ENCODE results near the gene SHANK1. TPM values are rescaled to one million over a fixed set of nuclear protein-coding genes. Genes with fewer than 3 reads are reported as not detected.
"Not testable (repeated sequence)": the region's sequence is repeated elsewhere in the genome, so short reads cannot be mapped to it uniquely, and the experiment has no call there.

The SHANK1 gene
- total RNA-seq, 4 donors from 2014 or later, result 2.2 TPM; not detected in 3

GRCh38 chr19:50618379-50618778, 101.2 kb downstream of the SHANK1 start:
- intact Hi-C loops (cut with DNase I; ENCODE audit: low total_unique reads); in situ Hi-C loops (cut with MboI; ENCODE audit: low pct_ligation_motif_present in 1 of 4, low pct_unique_long_range_greater_than_20kb in 1 of 4, low sequenced_read_pairs in 3 of 4); H3K4me1 ChIP-seq; H3K27me3 ChIP-seq; H3K4me3 ChIP-seq; H3K9me3 ChIP-seq; H3K27ac ChIP-seq; H3K36me3 ChIP-seq; DNase-seq: not testable (repeated sequence)
- 87% methylated on average over 4 of the region's 5 CpGs; no CpG with 5 or more reads in 1 of the 2 donors for WGBS, 2 donors (ENCODE audit: low coverage in 1 of 2)

- in situ Hi-C loops (cut with MboI; ENCODE audit: low pct_ligation_motif_present in 1 of 4, low pct_unique_long_range_greater_than_20kb in 1 of 4, low sequenced_read_pairs in 3 of 4); intact Hi-C loops (cut with DNase I; ENCODE audit: low total_unique reads); H3K4me1 ChIP-seq; DNase-seq; H3K27ac ChIP-seq; H3K27me3 ChIP-seq; H3K4me3 ChIP-seq; H3K9me3 ChIP-seq; H3K36me3 ChIP-seq: not testable (repeated sequence)
- WGBS, 2 donors (ENCODE audit: low coverage in 1 of 2), result 78% methylated on average over 11 of the region's 11 CpGs; no CpG with 5 or more reads in 1 of the 2 donors
Measured at GRCh38 chr19:50612504-50613404, 106.8 kb downstream of the SHANK1 start.

Other genes with a start within 250 kb of the SHANK1 start
- 100 to 1,000 TPM in 1 of 4 donors, 10 to 100 TPM in 3; 50.5 to 117 (median 78.7) TPM for gene EMC10, start 243.3 kb downstream of the SHANK1 start, total RNA-seq
- gene GARIN5A, start 243.0 kb downstream of the SHANK1 start, total RNA-seq, result 1 to 10 TPM in 1 of 4 donors, under 1 TPM in 2, not detected in 1; 0.55 to 4.2 (median 0.79) TPM
- 100 to 1,000 TPM in 1 of 4 donors, 10 to 100 TPM in 3; 10.8 to 169 (median 36.6) TPM for gene JOSD2, start 208.6 kb downstream of the SHANK1 start, total RNA-seq
- not detected for gene ASPDH, start 205.9 kb downstream of the SHANK1 start, total RNA-seq
- 1 to 10 TPM in 1 of 4 donors, under 1 TPM in 3; 0.37 to 1.4 (median 0.91) TPM for gene LRRC4B, start 151.4 kb downstream of the SHANK1 start, total RNA-seq
- under 1 TPM in 1 of 4 donors, not detected in 3; 0.64 TPM for gene SYT3, start 79.9 kb downstream of the SHANK1 start, total RNA-seq
- gene C19orf81, start 70.4 kb downstream of the SHANK1 start, total RNA-seq, result not detected
- gene CLEC11A, start 3.6 kb upstream of the SHANK1 start, total RNA-seq, result 10 to 100 TPM in 1 of 4 donors, 1 to 10 TPM in 3; 2.6 to 11.2 (median 5.1) TPM
- not detected for gene GPR32, start 50.7 kb upstream of the SHANK1 start, total RNA-seq
- not detected for gene ACP4, start 70.6 kb upstream of the SHANK1 start, total RNA-seq
- gene KLK1, start 104.0 kb upstream of the SHANK1 start, total RNA-seq, result 100 to 1,000 TPM in 1 of 4 donors, 10 to 100 TPM in 3; 17.0 to 150 (median 35.4) TPM
- 1 to 10 TPM in 2 of 4 donors, not detected in 2; 1.3 to 3.8 TPM for gene KLK15, start 113.8 kb upstream of the SHANK1 start, total RNA-seq
- 10 to 100 TPM in 1 of 4 donors, 1 to 10 TPM in 3; 2.9 to 66.9 (median 4.9) TPM for gene KLK3, start 135.1 kb upstream of the SHANK1 start, total RNA-seq
- 1 to 10 TPM in 1 of 4 donors, not detected in 3; 3.8 TPM for gene KLK2, start 153.6 kb upstream of the SHANK1 start, total RNA-seq
- gene KLK4, start 191.6 kb upstream of the SHANK1 start, total RNA-seq, result 1 to 10 TPM in 1 of 4 donors, not detected in 3; 3.0 TPM
- gene KLK5, start 233.2 kb upstream of the SHANK1 start, total RNA-seq, result not detected
- not detected for gene KLK6, start 249.8 kb upstream of the SHANK1 start, total RNA-seq